CD14-positive monocyte (primary cell): ENCODE data around the gene BTBD7. TPM values are rescaled to one million over a fixed set of nuclear protein-coding genes. Genes with fewer than 3 reads are reported as not detected.

Experiments used
- DNase-seq, 3 donors: peaks; one replicate each; pipeline ENCODE4 v3.0.0-alpha.2; 2011 to 2022
- H2AFZ ChIP-seq: 2 replicates; pipeline ENCODE4 v1.6.0; 2012; ENCODE audit warnings: mild to moderate bottlenecking, low read depth, low read length, inconsistent platforms; ENCODE audit not compliant: insufficient read depth, poor library complexity, severe bottlenecking
- H3K27ac ChIP-seq, 2 donors: 1 replicate in 1 of 2; 2 replicates in 1 of 2; pipeline ENCODE4 v1.5.1; 2012 to 2013; ENCODE audit warnings: low read length in 2 of 2, control low read depth in 1 of 2, inconsistent platforms in 1 of 2, low read depth in 1 of 2, mild to moderate bottlenecking in 1 of 2
- H3K27me3 ChIP-seq, 2 donors: one replicate each; pipeline versions ENCODE4 v1.6.0 to v1.6.1; 2011 to 2013; ENCODE audit warnings: low read length in 2 of 2; ENCODE audit not compliant: control insufficient read depth in 2 of 2, insufficient read depth in 2 of 2
- H3K36me3 ChIP-seq, 2 donors: replicated peaks in 1 of 2; 1 replicate in 1 of 2; 2 replicates in 1 of 2; pipeline versions ENCODE4 v1.5.1 to v1.6.1; 2012 to 2013; ENCODE audit warnings: low read length in 2 of 2, control low read depth in 1 of 2, inconsistent platforms in 1 of 2, mild to moderate bottlenecking in 1 of 2; ENCODE audit not compliant: insufficient read depth in 2 of 2, control insufficient read depth in 1 of 2
- H3K4me1 ChIP-seq, 2 donors: 1 replicate in 1 of 2; 2 replicates in 1 of 2; pipeline versions ENCODE4 v1.5.1 to v1.6.1; 2012 to 2013; ENCODE audit warnings: low read length in 2 of 2, control low read depth in 1 of 2, inconsistent platforms in 1 of 2, mild to moderate bottlenecking in 1 of 2, moderate library complexity in 1 of 2; ENCODE audit not compliant: insufficient read depth in 2 of 2, control insufficient read depth in 1 of 2
- H3K4me2 ChIP-seq: replicated peaks from 2 replicates; pipeline ENCODE3; 2012; ENCODE audit warnings: low read length, moderate library complexity, mild to moderate bottlenecking; ENCODE audit not compliant: poor library complexity, severe bottlenecking; ENCODE audit errors: extremely low read depth
- H3K4me3 ChIP-seq, 3 experiments: fragments of 200-600 bp in 1 of 3; sonication (generic) in 1 of 3; replicated peaks in 1 of 3; 1 replicate in 2 of 3; 2 replicates in 1 of 3; pipeline ENCODE4 v1.5.1; 2011 to 2013; ENCODE audit warnings: low read length in 3 of 3, mild to moderate bottlenecking in 3 of 3, control low read depth in 2 of 3, low read depth in 2 of 3, inconsistent platforms in 1 of 3, moderate library complexity in 1 of 3
- H3K79me2 ChIP-seq: 2 replicates; pipeline ENCODE4 v1.6.0; 2012; ENCODE audit warnings: mild to moderate bottlenecking, control low read depth, inconsistent platforms, low read length, moderate library complexity; ENCODE audit not compliant: insufficient read depth
- H3K9ac ChIP-seq: 2 replicates; pipeline ENCODE4 v1.6.0; 2017; ENCODE audit warnings: low read length, mild to moderate bottlenecking; ENCODE audit not compliant: insufficient read depth, poor library complexity, severe bottlenecking
- H3K9me3 ChIP-seq, 2 donors: replicated peaks in 1 of 2; 1 replicate in 1 of 2; 2 replicates in 1 of 2; pipeline versions ENCODE4 v1.5.1 to v1.6.1; 2012 to 2013; ENCODE audit warnings: low read length in 2 of 2, control low read depth in 1 of 2; ENCODE audit not compliant: control insufficient read depth in 1 of 2, insufficient read depth in 1 of 2
- H4K20me1 ChIP-seq: 2 replicates; pipeline ENCODE4 v1.6.0; 2012; ENCODE audit warnings: mild to moderate bottlenecking, low read length, control low read depth, moderate library complexity; ENCODE audit not compliant: insufficient read depth
- H3K27ac Mint-ChIP-seq, 7 donors: one replicate each; pipeline ENCODE4 v1.8.0; 2020; ENCODE audit warnings: mild to moderate bottlenecking in 7 of 7, mixed read lengths in 7 of 7, moderate library complexity in 6 of 7, inconsistent platforms in 2 of 7
- H3K27me3 Mint-ChIP-seq, 3 donors: one replicate each; pipeline ENCODE4 v1.8.0; 2021 to 2022; ENCODE audit warnings: low read depth in 3 of 3, mild to moderate bottlenecking in 3 of 3, mixed read lengths in 3 of 3, moderate library complexity in 3 of 3, inconsistent platforms in 1 of 3
- H3K36me3 Mint-ChIP-seq, 2 donors: one replicate each; pipeline ENCODE4 v1.8.0; 2020; ENCODE audit warnings: mixed read lengths in 2 of 2, inconsistent platforms in 1 of 2, mild to moderate bottlenecking in 1 of 2
- H3K4me1 Mint-ChIP-seq: one replicate; pipeline ENCODE4 v1.8.0; 2020; ENCODE audit warnings: mild to moderate bottlenecking, mixed read lengths
- H3K4me3 Mint-ChIP-seq, 2 donors: one replicate each; pipeline ENCODE4 v1.8.0; 2020; ENCODE audit warnings: mild to moderate bottlenecking in 2 of 2, mixed read lengths in 2 of 2, moderate library complexity in 1 of 2
- H3K9me3 Mint-ChIP-seq, 7 donors: one replicate each; pipeline ENCODE4 v1.8.0; 2020 to 2022; ENCODE audit warnings: mixed read lengths in 7 of 7, mild to moderate bottlenecking in 6 of 7, moderate library complexity in 6 of 7, inconsistent platforms in 2 of 7
- WGBS: methylation state at CpG from one replicate; pipeline ENCODE4 v1.1.5; 2013; ENCODE audit warnings: missing lambda C conversion rate; ENCODE audit not compliant: insufficient coverage; 5-methylcytosine and 5-hydroxymethylcytosine counted together
- intact Hi-C, 2 donors: fragments of 100-400 bp; cut with micrococcal nuclease; formaldehyde crosslinking; loops; one replicate each; pipeline versions ENCODE4 v1.15.0 to v1.15.1; 2023
- polyA plus RNA-seq, 3 donors: library from polyadenylated mRNA; depleted of rRNA in 1 of 3; unstranded in 2 of 3; stranded (reverse) in 1 of 3; fragments of 300-500 nt in 2 of 3; fragments of >200 nt in 1 of 3; fragmentation: Illumina TruSeq in 2 of 3; gene quantifications; 1 replicate in 2 of 3; 2 replicates in 1 of 3; pipeline ENCODE4 v1.2.3, GENCODE V29; 2012 to 2021
- TF ChIP-seq, protein P1 (sequence below): fragments of 200-600 bp; IDR thresholded peaks from one replicate; pipeline ENCODE4 v1.8.0; 2022; ENCODE audit warnings: antibody characterized with exemption, mild to moderate bottlenecking

The BTBD7 gene
- polyA plus RNA-seq, 3 donors, result 8.3 to 8.6 (median 8.5) TPM

DNA sequence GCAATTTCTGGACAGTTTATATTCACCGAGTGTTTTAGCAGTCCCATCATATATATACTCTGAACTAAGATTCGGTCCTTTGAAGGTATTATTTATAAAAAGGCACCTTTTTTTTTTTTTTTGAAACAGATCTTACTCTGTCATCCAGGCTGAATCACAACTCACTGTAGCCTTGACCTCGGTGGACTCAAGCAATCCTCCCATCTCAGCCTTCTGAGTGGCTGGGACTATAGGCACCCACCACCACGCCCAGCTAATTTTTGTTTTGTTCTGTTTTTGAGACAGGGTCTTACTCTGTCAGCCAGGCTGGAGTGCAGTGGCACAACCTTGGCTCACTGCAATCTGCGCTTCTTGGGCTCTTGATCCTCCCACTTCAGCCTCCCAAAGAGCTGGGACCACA is 52.1 kb downstream of the BTBD7 start:
- H2AFZ ChIP-seq, result no peak overlapping the region
- no peak overlapping the region for H3K27ac ChIP-seq
- no peaks in the 10 kb centered on the region for H3K27me3 ChIP-seq
- intact Hi-C loops, result no loop called here
- no peaks in the 10 kb centered on the region for H3K27me3 Mint-ChIP-seq
- no peak overlapping the region for H3K4me3 Mint-ChIP-seq
- H3K36me3 Mint-ChIP-seq, result peaks cover 14 to 24% of the 10 kb centered on the region in 2 donors
- H3K9me3 Mint-ChIP-seq, result no peaks in the 10 kb centered on the region
- H4K20me1 ChIP-seq, result peaks cover 44% of the 10 kb centered on the region
- H3K79me2 ChIP-seq, result no peaks in the 10 kb centered on the region
- H3K27ac Mint-ChIP-seq, result peak overlapping the region in 2 of 7 donors; percentile 18 to 20
- no peak overlapping the region for H3K9ac ChIP-seq
- no peaks in the 10 kb centered on the region for H3K9me3 ChIP-seq
- whole genome bisulfite sequencing, result 100% methylated on average over 1 of the region's 5 CpGs
- no peak overlapping the region for H3K4me2 ChIP-seq
- H3K4me3 ChIP-seq, result no peak overlapping the region
- H3K36me3 ChIP-seq, result peaks cover 22 to 53% of the 10 kb centered on the region in 2 donors
- no peaks in the 10 kb centered on the region for H3K4me1 ChIP-seq
- TF ChIP-seq, protein P1, sequence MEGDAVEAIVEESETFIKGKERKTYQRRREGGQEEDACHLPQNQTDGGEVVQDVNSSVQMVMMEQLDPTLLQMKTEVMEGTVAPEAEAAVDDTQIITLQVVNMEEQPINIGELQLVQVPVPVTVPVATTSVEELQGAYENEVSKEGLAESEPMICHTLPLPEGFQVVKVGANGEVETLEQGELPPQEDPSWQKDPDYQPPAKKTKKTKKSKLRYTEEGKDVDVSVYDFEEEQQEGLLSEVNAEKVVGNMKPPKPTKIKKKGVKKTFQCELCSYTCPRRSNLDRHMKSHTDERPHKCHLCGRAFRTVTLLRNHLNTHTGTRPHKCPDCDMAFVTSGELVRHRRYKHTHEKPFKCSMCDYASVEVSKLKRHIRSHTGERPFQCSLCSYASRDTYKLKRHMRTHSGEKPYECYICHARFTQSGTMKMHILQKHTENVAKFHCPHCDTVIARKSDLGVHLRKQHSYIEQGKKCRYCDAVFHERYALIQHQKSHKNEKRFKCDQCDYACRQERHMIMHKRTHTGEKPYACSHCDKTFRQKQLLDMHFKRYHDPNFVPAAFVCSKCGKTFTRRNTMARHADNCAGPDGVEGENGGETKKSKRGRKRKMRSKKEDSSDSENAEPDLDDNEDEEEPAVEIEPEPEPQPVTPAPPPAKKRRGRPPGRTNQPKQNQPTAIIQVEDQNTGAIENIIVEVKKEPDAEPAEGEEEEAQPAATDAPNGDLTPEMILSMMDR, result no peak
- no peaks in the 10 kb centered on the region for H3K4me1 Mint-ChIP-seq
- no peak for DNase-seq

DNA sequence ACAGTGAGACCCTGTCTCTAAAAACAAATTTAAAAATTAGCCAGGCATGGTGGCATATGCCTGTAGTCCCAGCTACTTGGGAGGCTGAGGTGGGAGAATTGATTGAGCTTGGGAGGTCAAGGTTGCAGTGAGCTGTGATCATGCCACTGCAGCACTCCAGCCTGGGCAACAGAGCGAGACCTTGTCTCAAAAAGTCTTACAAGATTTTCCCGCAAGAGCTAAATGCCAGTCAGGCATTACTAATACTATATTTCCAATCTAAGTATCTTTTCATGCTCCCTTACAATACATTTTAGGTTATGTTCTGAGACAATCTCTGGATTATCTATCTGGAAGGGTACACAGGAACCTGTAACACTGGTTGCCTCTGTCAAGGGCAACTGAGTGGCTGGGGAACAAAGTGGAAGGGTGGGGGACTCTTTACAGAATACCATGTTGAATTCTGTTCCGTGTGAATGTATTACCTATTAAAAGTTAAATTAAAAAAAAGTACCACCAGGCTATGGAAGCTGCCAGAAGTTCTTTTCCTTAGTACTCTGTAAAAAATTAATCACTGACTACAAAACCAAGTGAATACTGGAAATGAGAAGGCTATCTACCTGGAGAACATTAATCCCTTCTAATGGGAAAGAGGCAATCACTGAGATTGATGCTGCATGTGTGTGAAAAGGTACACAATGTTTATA is 56.7 kb downstream of the BTBD7 start:
- Histone ChIP-seq H3K27me3 (no peaks in the 10 kb centered on the region), H3K9me3 (no peaks in the 10 kb centered on the region), H3K79me2 (no peaks in the 10 kb centered on the region), H3K9ac (no peak overlapping the region), H2AFZ (no peak overlapping the region), H3K4me1 (no peaks in the 10 kb centered on the region), H3K27ac (no peak overlapping the region), H3K4me3 (no peak overlapping the region), H4K20me1 (peaks cover 62% of the 10 kb centered on the region), H3K36me3 (peaks cover 12 to 55% of the 10 kb centered on the region in 2 donors), H3K4me2 (no peak overlapping the region)
- Mint-ChIP-seq H3K4me3 (no peak overlapping the region), H3K4me1 (peaks cover 13% of the 10 kb centered on the region), H3K9me3 (no peaks in the 10 kb centered on the region), H3K27ac (peak overlapping the region in 1 of 7 donors; percentile 43), H3K36me3 (peaks cover 27 to 33% of the 10 kb centered on the region in 2 donors), H3K27me3 (no peaks in the 10 kb centered on the region)
- DNase-seq, result no peak
- intact Hi-C loops, result no loop called here
- TF ChIP-seq, protein P1, result no peak
- WGBS, result no CpG with 5 or more reads among the region's 3 CpGs
